DND-41 (cell line): ENCODE data around the gene CYP4B1.

Experiments used
- CTCF ChIP-seq: IDR thresholded peaks from 2 replicates; pipeline ENCODE4 v1.5.1; 2012; ENCODE audit warnings: borderline replicate concordance, low read length, moderate library complexity, mild to moderate bottlenecking; ENCODE audit not compliant: poor library complexity, severe bottlenecking; ENCODE audit errors: extremely low read depth
- EZH2 ChIP-seq: IDR thresholded peaks from 3 replicates; pipeline ENCODE4 v1.6.1; 2012; ENCODE audit warnings: borderline replicate concordance, low read depth, mild to moderate bottlenecking, moderate library complexity, low read length, inconsistent platforms; ENCODE audit not compliant: severe bottlenecking

GRCh38 chr1:46815133-46815532 lies 16.3 kb downstream of the CYP4B1 start:
- TF ChIP-seq CTCF (no peak), EZH2 (no peak)
